Uterus (tissue), 2 donors: ENCODE measurements around the gene MESP2.

Experiments used
- CTCF ChIP-seq, 4 experiments: fragments of 200-600 bp in 2 of 4; fragments of 450-650 bp in 2 of 4; sonication (generic) in 2 of 4; IDR thresholded peaks; one replicate each; pipeline ENCODE4 v1.5.1; 2016 to 2019; ENCODE audit warnings: antibody characterized with exemption in 4 of 4, mild to moderate bottlenecking in 2 of 4, moderate library complexity in 1 of 4
- POLR2A ChIP-seq, 2 donors: fragments of 450-650 bp; IDR thresholded peaks; one replicate each; pipeline ENCODE4 v1.6.1; 2016; ENCODE audit warnings: antibody characterized with exemption in 2 of 2, mild to moderate bottlenecking in 1 of 2, moderate library complexity in 1 of 2

GRCh38 chr15:89767411-89767915 is 8.7 kb upstream of the MESP2 start:
- TF ChIP-seq POLR2A (IDR thresholded peaks at IDR 0.05) (no peak), CTCF (IDR thresholded peaks at IDR 0.05) (no peak)
